OCI-LY1 (cell line): ENCODE results near the gene TLE2.

Experiments used
- H2AFZ ChIP-seq: fragments of 200-600 bp; sonication (generic), shearing (Covaris generic); 2 replicates; pipeline ENCODE4 v1.6.0; 2014; ENCODE audit warnings: antibody characterized with exemption, mild to moderate bottlenecking, low read length
- H3F3A ChIP-seq: fragments of 200-600 bp; sonication (generic), shearing (Covaris generic); 2 replicates; pipeline ENCODE4 v1.6.0; 2014; ENCODE audit warnings: mild to moderate bottlenecking, antibody characterized with exemption, low read length, moderate library complexity; ENCODE audit not compliant: insufficient read depth
- H3K27ac ChIP-seq: fragments of 200-600 bp; sonication (generic); 2 replicates; pipeline ENCODE4 v1.5.1; 2014; ENCODE audit warnings: low read length, mixed run types, mild to moderate bottlenecking, low read depth; ENCODE audit not compliant: poor library complexity, severe bottlenecking
- H3K27me3 ChIP-seq: fragments of 200-600 bp; sonication (generic); 2 replicates; pipeline ENCODE4 v1.6.0; 2014; ENCODE audit warnings: antibody characterized with exemption, mild to moderate bottlenecking, low read length, moderate library complexity; ENCODE audit not compliant: insufficient read depth
- H3K36me3 ChIP-seq: fragments of 200-600 bp; sonication (generic); 2 replicates; pipeline ENCODE4 v1.6.1; 2014; ENCODE audit warnings: mild to moderate bottlenecking, antibody characterized with exemption, low read length, moderate library complexity, mixed read lengths; ENCODE audit not compliant: insufficient read depth
- H3K4me1 ChIP-seq: fragments of 200-600 bp; sonication (generic); 2 replicates; pipeline ENCODE4 v1.5.1; 2014; ENCODE audit warnings: mild to moderate bottlenecking, low read length, moderate library complexity; ENCODE audit not compliant: insufficient read depth, severe bottlenecking
- H3K4me2 ChIP-seq: fragments of 200-600 bp; sonication (generic), shearing (Covaris generic); 2 replicates; pipeline ENCODE4 v1.6.1; 2014; ENCODE audit warnings: low read length
- H3K4me3 ChIP-seq: fragments of 200-600 bp; sonication (generic); 2 replicates; pipeline ENCODE4 v1.5.1; 2014; ENCODE audit warnings: low read length, low read depth, mild to moderate bottlenecking, mixed read lengths; ENCODE audit not compliant: poor library complexity, severe bottlenecking
- H3K79me2 ChIP-seq: fragments of 200-600 bp; shearing (Covaris generic); 2 replicates; pipeline ENCODE4 v1.6.1; 2016; ENCODE audit warnings: mixed run types, low read length, mixed read lengths; ENCODE audit not compliant: insufficient read depth
- H3K9ac ChIP-seq: fragments of 200-600 bp; sonication (generic), shearing (Covaris generic); 2 replicates; pipeline ENCODE4 v1.6.1; 2014; ENCODE audit warnings: mild to moderate bottlenecking, low read length, mixed read lengths
- H3K9me2 ChIP-seq: fragments of 200-600 bp; sonication (generic), shearing (Covaris generic); 2 replicates; pipeline ENCODE4 v1.6.1; 2014; ENCODE audit warnings: low read depth, mild to moderate bottlenecking, low read length, mixed read lengths
- H3K9me3 ChIP-seq: fragments of 200-600 bp; shearing (Covaris generic); 2 replicates; pipeline ENCODE4 v1.6.1; 2014; ENCODE audit warnings: low read length, mixed read lengths
- H4K20me1 ChIP-seq: fragments of 200-600 bp; sonication (generic), shearing (Covaris generic); 2 replicates; pipeline ENCODE4 v1.6.0; 2016; ENCODE audit warnings: mild to moderate bottlenecking, low read length; ENCODE audit not compliant: insufficient read depth
- CTCF ChIP-seq: fragments of 200-600 bp; sonication (generic), shearing (Covaris generic); IDR thresholded peaks from 2 replicates; pipeline ENCODE4 v1.5.1; 2017; ENCODE audit warnings: mild to moderate bottlenecking, antibody characterized with exemption, low read length, moderate library complexity, mixed read lengths
- EZH2 ChIP-seq: fragments of 200-600 bp; sonication (generic), shearing (Covaris generic); IDR thresholded peaks from 2 replicates; pipeline ENCODE4 v1.8.0; 2017; ENCODE audit warnings: borderline replicate concordance, mixed run types, mild to moderate bottlenecking, antibody characterized with exemption, low read length, moderate library complexity, mixed read lengths

Gene TLE2

GRCh38 chr19:2977001-2977745 is 51.9 kb downstream of the TLE2 start, which contains the start of gene TLE6:
TSS of gene TLE6 (plus strand) at chr19:2977564. CDS start at chr19:2978234, 670 bp downstream.
- Histone ChIP-seq H3K4me1 (no peaks in the 10 kb centered on the region), H3K4me2 (peak within 1 kb of the TSS; percentile 45; the same call in 1 of the 2 replicates), H3K79me2 (no peaks in the 10 kb centered on the region), H3K36me3 (no peaks in the 10 kb centered on the region), H3K9me2 (no peaks in the 10 kb centered on the region), H2AFZ (no peak within 1 kb of the TSS), H4K20me1 (no peaks in the 10 kb centered on the region), H3K9ac (no peak within 1 kb of the TSS), H3K27me3 (no peaks in the 10 kb centered on the region), H3K4me3 (no peak within 1 kb of the TSS), H3K27ac (no peak within 1 kb of the TSS), H3F3A (no peaks in the 10 kb centered on the region), H3K9me3 (no peaks in the 10 kb centered on the region)
- TF ChIP-seq EZH2 (no peak), CTCF (no peak)

GRCh38 chr19:2976609-2977000 is 52.5 kb downstream of the TLE2 start:
- Histone ChIP-seq H3K4me3 (no peak overlapping the region), H3K4me1 (no peaks in the 10 kb centered on the region), H4K20me1 (no peaks in the 10 kb centered on the region), H3K27ac (no peak overlapping the region), H3K36me3 (no peaks in the 10 kb centered on the region), H3F3A (no peaks in the 10 kb centered on the region), H3K9ac (no peak overlapping the region), H3K9me2 (no peaks in the 10 kb centered on the region), H3K9me3 (no peaks in the 10 kb centered on the region), H3K27me3 (no peaks in the 10 kb centered on the region), H3K4me2 (peak overlapping the region; percentile 45; the same call in 1 of the 2 replicates), H3K79me2 (no peaks in the 10 kb centered on the region), H2AFZ (no peak overlapping the region)
- TF ChIP-seq EZH2, result no peak
- TF ChIP-seq CTCF, result no peak

GRCh38 chr19:2974342-2975041 is 54.6 kb downstream of the TLE2 start:
- Histone ChIP-seq H3K27me3 (no peaks in the 10 kb centered on the region), H3K27ac (no peak overlapping the region), H3K36me3 (no peaks in the 10 kb centered on the region), H3K9me3 (no peaks in the 10 kb centered on the region), H3K79me2 (no peaks in the 10 kb centered on the region), H3K9me2 (no peaks in the 10 kb centered on the region), H3K4me3 (no peak overlapping the region), H3K4me2 (no peak overlapping the region), H3K4me1 (no peaks in the 10 kb centered on the region), H4K20me1 (no peaks in the 10 kb centered on the region), H3K9ac (no peak overlapping the region), H2AFZ (no peak overlapping the region), H3F3A (no peaks in the 10 kb centered on the region)
- TF ChIP-seq CTCF, result no peak
- TF ChIP-seq EZH2, result no peak
